ENCODE results near the gene MYG1. TPM values are rescaled to one million over a fixed set of nuclear protein-coding genes. Genes with fewer than 3 reads are reported as not detected.
"Not testable (repeated sequence)": the region's sequence is repeated elsewhere in the genome, so short reads cannot be mapped to it uniquely, and the experiment has no call there.

Gene MYG1
- total RNA-seq, 1 donor from 2014 or later = 42.5 TPM

GRCh38 chr12:53324113-53324778, 24.8 kb downstream of the MYG1 start:
- ATAC-seq = no peak
- DNase-seq = peak; percentile 41
- intact Hi-C loops (cut with micrococcal nuclease) = loop anchor here (5.0 kb wide), 1 partner anchor 178 kb away; the partner anchor contains the start of gene TARBP2

GRCh38 chr12:53324779-53325510, 25.4 kb downstream of the MYG1 start:
- ATAC-seq = peak; percentile 85
- DNase-seq = peak; percentile 97
- intact Hi-C loops (cut with micrococcal nuclease) = loop anchor here (5.0 kb wide), 1 partner anchor 177 kb away; the partner anchor contains the start of gene TARBP2

- intact Hi-C loops (cut with micrococcal nuclease) = no loop called here
- DNase-seq (peak; percentile 63), ATAC-seq (peak; percentile 30)
These were observed 26.1 kb downstream of the MYG1 start for GRCh38 chr12:53325511-53326061.

- intact Hi-C loops (cut with micrococcal nuclease) = no loop called here
- ATAC-seq (no peak), DNase-seq (no peak)
These were observed 27.1 kb downstream of the MYG1 start for GRCh38 chr12:53326460-53327185.

- DNase-seq (no peak), ATAC-seq (no peak)
- intact Hi-C loops (cut with micrococcal nuclease) = no loop called here
These were observed 28.0 kb downstream of the MYG1 start for GRCh38 chr12:53327435-53328042.

GRCh38 chr12:53328043-53328435, 28.5 kb downstream of the MYG1 start:
- no peak for DNase-seq
- ATAC-seq = no peak
- intact Hi-C loops (cut with micrococcal nuclease) = no loop called here

- DNase-seq = no peak
These were observed 31.2 kb downstream of the MYG1 start for GRCh38 chr12:53330671-53331070.

GRCh38 chr12:53332339-53332738, 32.8 kb downstream of the MYG1 start:
- ATAC-seq; intact Hi-C loops (cut with micrococcal nuclease); DNase-seq: not testable (repeated sequence)

More at GRCh38 chr12:53330671-53331070, 31.2 kb downstream of the MYG1 start:
- intact Hi-C loops (cut with micrococcal nuclease) = no loop called here
- ATAC-seq = no peak

- ATAC-seq (no peak), DNase-seq (no peak)
- intact Hi-C loops (cut with micrococcal nuclease) = no loop called here
These were observed 33.2 kb downstream of the MYG1 start for GRCh38 chr12:53332744-53333143.

GRCh38 chr12:53333289-53333688, 33.8 kb downstream of the MYG1 start:
- intact Hi-C loops (cut with micrococcal nuclease) = no loop called here
- DNase-seq (no peak), ATAC-seq (no peak)

GRCh38 chr12:53333845-53334244, 34.4 kb downstream of the MYG1 start:
- ATAC-seq = no peak
- DNase-seq = no peak
- intact Hi-C loops (cut with micrococcal nuclease) = no loop called here

GRCh38 chr12:53334822-53335221, 35.3 kb downstream of the MYG1 start:
- no peak for DNase-seq
- no peak for ATAC-seq
- intact Hi-C loops (cut with micrococcal nuclease) = no loop called here

GRCh38 chr12:53336181-53336681, 36.7 kb downstream of the MYG1 start, which contains the start of gene SP7:
Gene SP7 (minus strand): TSS chr12:53336354. CDS start chr12:53335646, 708 bp downstream.
- intact Hi-C loops (cut with micrococcal nuclease) = no loop called here
- no peak for ATAC-seq
- no peak for DNase-seq

- no peak for DNase-seq
- peak; percentile 64 for ATAC-seq
These were observed 38.5 kb downstream of the MYG1 start for GRCh38 chr12:53338017-53338416.

GRCh38 chr12:53338916-53339315, 39.4 kb downstream of the MYG1 start:
- DNase-seq = no peak
- no peak for ATAC-seq
- intact Hi-C loops (cut with micrococcal nuclease) = no loop called here

More at GRCh38 chr12:53338017-53338416, 38.5 kb downstream of the MYG1 start:
- intact Hi-C loops (cut with micrococcal nuclease) = no loop called here

GRCh38 chr12:53340398-53340797, 40.9 kb downstream of the MYG1 start:
- DNase-seq = no peak
- intact Hi-C loops (cut with micrococcal nuclease) = no loop called here
- no peak for ATAC-seq

- intact Hi-C loops (cut with micrococcal nuclease) = no loop called here
- DNase-seq = no peak
- ATAC-seq = no peak
These were observed 44.0 kb downstream of the MYG1 start for GRCh38 chr12:53343449-53343848.

GRCh38 chr12:53343969-53344368, 44.5 kb downstream of the MYG1 start:
- DNase-seq = no peak
- intact Hi-C loops (cut with micrococcal nuclease) = no loop called here
- no peak for ATAC-seq

GRCh38 chr12:53344487-53344823, 45.0 kb downstream of the MYG1 start:
- no peak for DNase-seq
- intact Hi-C loops (cut with micrococcal nuclease) = no loop called here
- no peak for ATAC-seq
